Esophagus squamous epithelium (tissue), 5 donors: ENCODE results near the gene PDZRN3. TPM values are rescaled to one million over a fixed set of nuclear protein-coding genes. Genes with fewer than 3 reads are reported as not detected.

Experiments
- DNase-seq: peaks from one replicate; lab custom pipeline; 2025; lab: John Stamatoyannopoulos, UW
- H3K27ac ChIP-seq, 4 donors: fragments of 200-600 bp; sonication (generic); one replicate each; pipeline ENCODE4 v1.5.1; 2016 to 2019; ENCODE audit warnings: mild to moderate bottlenecking in 1 of 4
- H3K27me3 ChIP-seq, 4 donors: fragments of 200-600 bp; sonication (generic); 1 replicate in 3 of 4; 2 replicates in 1 of 4; pipeline versions ENCODE4 v1.5.1 to v1.6.0; 2017 to 2021; ENCODE audit warnings: antibody characterized with exemption in 1 of 4
- H3K36me3 ChIP-seq, 3 donors: fragments of 200-600 bp; sonication (generic); one replicate each; pipeline ENCODE4 v1.5.1; 2016 to 2019
- H3K4me1 ChIP-seq, 3 donors: fragments of 200-600 bp; sonication (generic); one replicate each; pipeline ENCODE4 v1.5.1; 2017 to 2019
- H3K4me3 ChIP-seq, 4 donors: fragments of 200-600 bp; sonication (generic); 1 replicate in 3 of 4; 2 replicates in 1 of 4; pipeline ENCODE4 v1.5.1; 2016 to 2019; ENCODE audit warnings: mild to moderate bottlenecking in 2 of 4, moderate library complexity in 1 of 4
- H3K9me3 ChIP-seq, 3 donors: fragments of 200-600 bp; sonication (generic); one replicate each; pipeline ENCODE4 v1.5.1; 2016 to 2019
- CTCF ChIP-seq, 6 experiments: fragments of 450-650 bp in 4 of 6; fragments of 200-600 bp in 2 of 6; sonication (generic) in 2 of 6; IDR thresholded peaks; one replicate each; pipeline ENCODE4 v1.5.1; 2016 to 2019; ENCODE audit warnings: antibody characterized with exemption in 6 of 6, mild to moderate bottlenecking in 4 of 6, moderate library complexity in 4 of 6
- POLR2A ChIP-seq, 4 donors: fragments of 450-650 bp; IDR thresholded peaks; one replicate each; pipeline ENCODE4 v1.6.1; 2017; ENCODE audit warnings: antibody characterized with exemption in 4 of 4, mild to moderate bottlenecking in 4 of 4, moderate library complexity in 3 of 4
- whole genome bisulfite sequencing, 2 donors: methylation state at CpG; one replicate each; pipeline ENCODE4 v1.1.5; 2018; 5-methylcytosine and 5-hydroxymethylcytosine counted together
- intact Hi-C: fragments of 100-400 bp; cut with DNase I; formaldehyde crosslinking; loops from one replicate; pipeline ENCODE4 v1.15.0; 2022
- total RNA-seq, 4 donors: library from RNA; depleted of rRNA; stranded (reverse); fragments of >200 nt; gene quantifications; one replicate each; pipeline ENCODE4 v1.1.0, GENCODE V29; 2016
- donor health status: DM: yes; HTN: yes; CAD: no.

Gene PDZRN3
- total RNA-seq, 4 donors from 2014 or later, result 22.1 to 54.9 (median 38.9) TPM

- peaks cover 0 to 21% (median 0%) of the 10 kb centered on the region in 4 donors for H3K27me3 ChIP-seq
- peak overlapping the region; percentile 52 to 73 (median 66) for H3K4me3 ChIP-seq
- no peaks in the 10 kb centered on the region for H3K9me3 ChIP-seq
- peak overlapping the region; percentile 76 to 91 (median 78) for H3K27ac ChIP-seq
- no peaks in the 10 kb centered on the region for H3K36me3 ChIP-seq
- 18 to 48% methylated on average over 4 of the region's 4 CpGs for WGBS, 2 donors
- intact Hi-C loops, result loop anchor here (10.0 kb wide), 3 partner anchors 93 to 203 kb away; no protein-coding TSS in a partner anchor
- no peak for DNase-seq
- H3K4me1 ChIP-seq, result peaks cover 0 to 80% (median 2%) of the 10 kb centered on the region in 3 donors
- TF ChIP-seq CTCF (IDR thresholded peaks at IDR 0.05), result no peak
- TF ChIP-seq POLR2A (IDR thresholded peaks at IDR 0.05), result no peak
These were observed 3.4 kb downstream of the PDZRN3 start for GRCh38 chr3:73621388-73621787.

- no peaks in the 10 kb centered on the region for H3K36me3 ChIP-seq
- peak overlapping the region in 1 of 4 donors; percentile 13 for H3K27ac ChIP-seq
- H3K9me3 ChIP-seq, result no peaks in the 10 kb centered on the region
- intact Hi-C loops, result no loop called here
- TF ChIP-seq CTCF (IDR thresholded peaks at IDR 0.05), result no peak
- TF ChIP-seq POLR2A (IDR thresholded peaks at IDR 0.05), result no peak
- H3K4me1 ChIP-seq, result peaks cover 0 to 74% (median 5%) of the 10 kb centered on the region in 3 donors
- DNase-seq, result no peak
- WGBS, 2 donors, result 27 to 30% methylated on average over 2 of the region's 2 CpGs
- H3K27me3 ChIP-seq, result no peaks in the 10 kb centered on the region
- H3K4me3 ChIP-seq, result no peak overlapping the region
These were observed 6.3 kb downstream of the PDZRN3 start for GRCh38 chr3:73618461-73618860.

GRCh38 chr3:73616056-73616455, 8.7 kb downstream of the PDZRN3 start:
- no peaks in the 10 kb centered on the region for H3K9me3 ChIP-seq
- peaks cover 0 to 62% (median 5%) of the 10 kb centered on the region in 3 donors for H3K4me1 ChIP-seq
- no peaks in the 10 kb centered on the region for H3K36me3 ChIP-seq
- 75 to 85% methylated on average over 3 of the region's 3 CpGs for WGBS, 2 donors
- TF ChIP-seq CTCF (IDR thresholded peaks at IDR 0.05), result no peak
- no peak for TF ChIP-seq POLR2A (IDR thresholded peaks at IDR 0.05)
- no peak overlapping the region for H3K27ac ChIP-seq
- H3K4me3 ChIP-seq, result no peak overlapping the region
- no peaks in the 10 kb centered on the region for H3K27me3 ChIP-seq
- DNase-seq, result no peak
- intact Hi-C loops, result no loop called here

GRCh38 chr3:73614419-73614818, 10.3 kb downstream of the PDZRN3 start:
- intact Hi-C loops, result no loop called here
- TF ChIP-seq POLR2A (IDR thresholded peaks at IDR 0.05) (no peak), CTCF (IDR thresholded peaks at IDR 0.05) (no peak)
- H3K27me3 ChIP-seq, result no peaks in the 10 kb centered on the region
- H3K36me3 ChIP-seq, result no peaks in the 10 kb centered on the region
- peak overlapping the region in 3 of 4 donors; percentile 18 to 57 (median 51) for H3K27ac ChIP-seq
- no peaks in the 10 kb centered on the region for H3K9me3 ChIP-seq
- WGBS, 2 donors, result 45 to 80% methylated on average over 2 of the region's 2 CpGs
- no peak overlapping the region for H3K4me3 ChIP-seq
- H3K4me1 ChIP-seq, result peaks cover 0 to 60% (median 9%) of the 10 kb centered on the region in 3 donors
- no peak for DNase-seq

- TF ChIP-seq CTCF (IDR thresholded peaks at IDR 0.05) (no peak), POLR2A (IDR thresholded peaks at IDR 0.05) (no peak)
- Histone ChIP-seq H3K4me1 (peaks cover 0 to 59% (median 11%) of the 10 kb centered on the region in 3 donors), H3K27me3 (no peaks in the 10 kb centered on the region), H3K9me3 (no peaks in the 10 kb centered on the region), H3K4me3 (no peak overlapping the region), H3K27ac (peak overlapping the region in 1 of 4 donors; percentile 22), H3K36me3 (no peaks in the 10 kb centered on the region)
- no peak for DNase-seq
- intact Hi-C loops, result no loop called here
These were observed 13.6 kb downstream of the PDZRN3 start for GRCh38 chr3:73611176-73611575.
